ENCODE data around the gene ZBED3. TPM values are rescaled to one million over a fixed set of nuclear protein-coding genes. Genes with fewer than 3 reads are reported as not detected.
"Not testable (repeated sequence)": the region's sequence is repeated elsewhere in the genome, so short reads cannot be mapped to it uniquely, and the experiment has no call there.

Gene ZBED3
- total RNA-seq, 1 experiment from 2014 or later: 6.8 TPM

- Histone ChIP-seq H3K9me3 (ENCODE audit: control insufficient read depth, insufficient read depth, low read depth, low read length) (no peaks in the 10 kb centered on the region), H3K27ac (ENCODE audit: low read length) (no peak overlapping the region), H3K36me3 (ENCODE audit: control insufficient read depth, insufficient read depth, low read length) (no peaks in the 10 kb centered on the region), H3K4me3 (ENCODE audit: low read depth in 2 of 2, low read length in 2 of 2) (no peak overlapping the region), H3K27me3 (ENCODE audit: control insufficient read depth, insufficient read depth, low read length) (no peaks in the 10 kb centered on the region), H3K4me1 (ENCODE audit: control insufficient read depth, insufficient read depth, low read length) (no peaks in the 10 kb centered on the region)
- BruUV-seq (replicated peaks): no TSS peak
- POLR2A ChIA-PET: no interaction called here
- CTCF ChIA-PET: no interaction called here
- ATAC-seq (no peak), DNase-seq (ENCODE audit: low read depth, low spot score) (no peak)
- intact Hi-C loops (cut with micrococcal nuclease; ENCODE audit: unreplicated experiment): no loop called here
- TF ChIP-seq TCF7L2 (IDR thresholded peaks at IDR 0.05; ENCODE audit: low read depth, low read length) (no peak), CTCF (IDR thresholded peaks at IDR 0.05) (no peak), SIN3A (IDR thresholded peaks at IDR 0.05; ENCODE audit: borderline replicate concordance, insufficient read depth, low read depth, low read length) (no peak), POLR2AphosphoS5 (IDR thresholded peaks at IDR 0.05; ENCODE audit: low read depth, low read length) (no peak)
- TF ChIP-seq, protein P1, sequence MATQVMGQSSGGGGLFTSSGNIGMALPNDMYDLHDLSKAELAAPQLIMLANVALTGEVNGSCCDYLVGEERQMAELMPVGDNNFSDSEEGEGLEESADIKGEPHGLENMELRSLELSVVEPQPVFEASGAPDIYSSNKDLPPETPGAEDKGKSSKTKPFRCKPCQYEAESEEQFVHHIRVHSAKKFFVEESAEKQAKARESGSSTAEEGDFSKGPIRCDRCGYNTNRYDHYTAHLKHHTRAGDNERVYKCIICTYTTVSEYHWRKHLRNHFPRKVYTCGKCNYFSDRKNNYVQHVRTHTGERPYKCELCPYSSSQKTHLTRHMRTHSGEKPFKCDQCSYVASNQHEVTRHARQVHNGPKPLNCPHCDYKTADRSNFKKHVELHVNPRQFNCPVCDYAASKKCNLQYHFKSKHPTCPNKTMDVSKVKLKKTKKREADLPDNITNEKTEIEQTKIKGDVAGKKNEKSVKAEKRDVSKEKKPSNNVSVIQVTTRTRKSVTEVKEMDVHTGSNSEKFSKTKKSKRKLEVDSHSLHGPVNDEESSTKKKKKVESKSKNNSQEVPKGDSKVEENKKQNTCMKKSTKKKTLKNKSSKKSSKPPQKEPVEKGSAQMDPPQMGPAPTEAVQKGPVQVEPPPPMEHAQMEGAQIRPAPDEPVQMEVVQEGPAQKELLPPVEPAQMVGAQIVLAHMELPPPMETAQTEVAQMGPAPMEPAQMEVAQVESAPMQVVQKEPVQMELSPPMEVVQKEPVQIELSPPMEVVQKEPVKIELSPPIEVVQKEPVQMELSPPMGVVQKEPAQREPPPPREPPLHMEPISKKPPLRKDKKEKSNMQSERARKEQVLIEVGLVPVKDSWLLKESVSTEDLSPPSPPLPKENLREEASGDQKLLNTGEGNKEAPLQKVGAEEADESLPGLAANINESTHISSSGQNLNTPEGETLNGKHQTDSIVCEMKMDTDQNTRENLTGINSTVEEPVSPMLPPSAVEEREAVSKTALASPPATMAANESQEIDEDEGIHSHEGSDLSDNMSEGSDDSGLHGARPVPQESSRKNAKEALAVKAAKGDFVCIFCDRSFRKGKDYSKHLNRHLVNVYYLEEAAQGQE (IDR thresholded peaks at IDR 0.05; ENCODE audit: insufficient read depth in 1 of 2, low read depth in 2 of 2, low read length in 1 of 2): no peak
- in situ Hi-C loops (cut with HindIII; ENCODE audit: low pct_unique_long_range_greater_than_20kb, low sequenced_read_pairs): no loop called here
These were observed 30.1 kb upstream of the ZBED3 start for GRCh38 chr5:77117161-77117560.

DNA sequence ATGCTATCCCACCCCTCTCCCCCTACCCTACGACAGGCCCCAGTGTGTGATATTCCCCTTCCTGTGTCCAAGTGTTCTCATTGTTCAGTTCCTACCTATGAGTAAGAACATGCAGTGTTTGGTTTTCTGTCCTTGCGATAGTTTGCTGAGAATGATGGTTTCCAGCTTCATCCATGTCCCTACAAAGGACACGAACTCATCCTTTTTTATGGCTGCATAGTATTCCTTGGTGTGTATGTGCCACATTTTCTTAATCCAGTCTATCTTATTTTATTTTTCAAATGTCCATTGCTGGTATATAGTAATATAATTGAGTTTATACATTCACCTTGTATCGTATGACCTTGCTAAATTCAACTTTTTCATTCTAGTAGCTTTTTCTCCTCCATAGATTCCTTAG, 19.9 kb upstream of the ZBED3 start:
- H3K4me3 ChIP-seq (ENCODE audit: low read depth in 2 of 2, low read length in 2 of 2); H3K36me3 ChIP-seq (ENCODE audit: control insufficient read depth, insufficient read depth, low read length); H3K27ac ChIP-seq (ENCODE audit: low read length); H3K27me3 ChIP-seq (ENCODE audit: control insufficient read depth, insufficient read depth, low read length); H3K4me1 ChIP-seq (ENCODE audit: control insufficient read depth, insufficient read depth, low read length); ATAC-seq; in situ Hi-C loops (cut with HindIII; ENCODE audit: low pct_unique_long_range_greater_than_20kb, low sequenced_read_pairs); H3K9me3 ChIP-seq (ENCODE audit: control insufficient read depth, insufficient read depth, low read depth, low read length); CTCF ChIA-PET; POLR2A ChIA-PET; DNase-seq (ENCODE audit: low read depth, low spot score); BruUV-seq (replicated peaks); intact Hi-C loops (cut with micrococcal nuclease; ENCODE audit: unreplicated experiment): not testable (repeated sequence)

- no peaks in the 10 kb centered on the region for H3K27me3 ChIP-seq (ENCODE audit: control insufficient read depth, insufficient read depth, low read length)
- TF ChIP-seq, protein P1 (IDR thresholded peaks at IDR 0.05; ENCODE audit: insufficient read depth in 1 of 2, low read depth in 2 of 2, low read length in 1 of 2): no peak
- TF ChIP-seq SIN3A (IDR thresholded peaks at IDR 0.05; ENCODE audit: borderline replicate concordance, insufficient read depth, low read depth, low read length) (no peak), TCF7L2 (IDR thresholded peaks at IDR 0.05; ENCODE audit: low read depth, low read length) (no peak), POLR2AphosphoS5 (IDR thresholded peaks at IDR 0.05; ENCODE audit: low read depth, low read length) (no peak), CTCF (IDR thresholded peaks at IDR 0.05) (no peak)
- in situ Hi-C loops (cut with HindIII; ENCODE audit: low pct_unique_long_range_greater_than_20kb, low sequenced_read_pairs): no loop called here
- H3K27ac ChIP-seq (ENCODE audit: low read length): no peak overlapping the region
- ATAC-seq: no peak
- no peaks in the 10 kb centered on the region for H3K4me1 ChIP-seq (ENCODE audit: control insufficient read depth, insufficient read depth, low read length)
- intact Hi-C loops (cut with micrococcal nuclease; ENCODE audit: unreplicated experiment): no loop called here
- CTCF ChIA-PET: no interaction called here
- no peaks in the 10 kb centered on the region for H3K36me3 ChIP-seq (ENCODE audit: control insufficient read depth, insufficient read depth, low read length)
- POLR2A ChIA-PET: no interaction called here
- H3K4me3 ChIP-seq (ENCODE audit: low read depth in 2 of 2, low read length in 2 of 2): no peak overlapping the region
- DNase-seq (ENCODE audit: low read depth, low spot score): no peak
- no peaks in the 10 kb centered on the region for H3K9me3 ChIP-seq (ENCODE audit: control insufficient read depth, insufficient read depth, low read depth, low read length)
- no TSS peak for BruUV-seq (replicated peaks)
These were observed 17.7 kb upstream of the ZBED3 start for GRCh38 chr5:77104813-77105212.

All from Panc1 (cell line).